Stimulated activated CD4-positive, alpha-beta T cell treated with anti-CD3 and anti-CD28 coated beads, Interleukin-1b, Interleukin-23, amount 100 ng/mL, for 1 hour (primary cell): ENCODE results near the gene NDUFS3.
"Not testable (repeated sequence)": the region's sequence is repeated elsewhere in the genome, so short reads cannot be mapped to it uniquely, and the experiment has no call there.

Experiments
- DNase-seq, 2 donors: peaks; one replicate each; pipeline ENCODE4 v3.0.0-alpha.2; 2020; ENCODE audit warnings: low read depth in 2 of 2

NDUFS3 gene

GRCh38 chr11:47578524-47579494 lies at the start of gene NDUFS3, which contains the start of gene KBTBD4:
Gene NDUFS3 (plus strand): TSS chr11:47579074. CDS start chr11:47579092, 18 bp downstream.
Gene KBTBD4 (minus strand): TSS chr11:47578970. CDS start chr11:47578951, 19 bp downstream.
- DNase-seq, result peak; percentile 73 to 85

- no peak for DNase-seq
These were observed 48.9 kb upstream of the NDUFS3 start for GRCh38 chr11:47529951-47530350.

GRCh38 chr11:47530721-47531120 lies 48.2 kb upstream of the NDUFS3 start:
- not testable (repeated sequence) for DNase-seq

- no peak for DNase-seq
These were observed 47.2 kb upstream of the NDUFS3 start for GRCh38 chr11:47531666-47532065.

- DNase-seq, result no peak
These were observed 46.2 kb upstream of the NDUFS3 start for GRCh38 chr11:47532597-47533213.

GRCh38 chr11:47533690-47534151 lies 45.2 kb upstream of the NDUFS3 start:
- no peak for DNase-seq

GRCh38 chr11:47534704-47535251 lies 44.1 kb upstream of the NDUFS3 start:
- no peak for DNase-seq

- no peak for DNase-seq
These were observed 42.0 kb upstream of the NDUFS3 start for GRCh38 chr11:47536915-47537314.

- no peak for DNase-seq
These were observed 39.9 kb upstream of the NDUFS3 start for GRCh38 chr11:47538741-47539565.

- no peak for DNase-seq
These were observed 39.2 kb upstream of the NDUFS3 start for GRCh38 chr11:47539681-47540039.

GRCh38 chr11:47541070-47541469 lies 37.8 kb upstream of the NDUFS3 start:
- no peak for DNase-seq

GRCh38 chr11:47545298-47545697 lies 33.6 kb upstream of the NDUFS3 start:
- no peak for DNase-seq

GRCh38 chr11:47546274-47546673 lies 32.6 kb upstream of the NDUFS3 start:
- DNase-seq, result not testable (repeated sequence)

- no peak for DNase-seq
These were observed 28.4 kb upstream of the NDUFS3 start for GRCh38 chr11:47550288-47551047.

GRCh38 chr11:47551086-47551485 lies 27.8 kb upstream of the NDUFS3 start:
- DNase-seq, result no peak

GRCh38 chr11:47552056-47552565 lies 26.8 kb upstream of the NDUFS3 start:
- no peak for DNase-seq

- peak; percentile 79 to 83 for DNase-seq
These were observed 26.1 kb upstream of the NDUFS3 start, which contains the start of gene CELF1 for GRCh38 chr11:47552566-47553405. Gene CELF1 (minus strand): TSS chr11:47553132. CDS start chr11:47499523, 53,609 bp downstream.

GRCh38 chr11:47553406-47553743 lies 25.5 kb upstream of the NDUFS3 start:
- no peak for DNase-seq

GRCh38 chr11:47557004-47557403 lies 21.9 kb upstream of the NDUFS3 start:
- not testable (repeated sequence) for DNase-seq

- DNase-seq, result no peak
These were observed 20.2 kb upstream of the NDUFS3 start for GRCh38 chr11:47558695-47559094.
